Left ventricle myocardium inferior (tissue), 1 donor: ENCODE measurements around the gene CPD. TPM values are rescaled to one million over a fixed set of nuclear protein-coding genes. Genes with fewer than 3 reads are reported as not detected.

Source experiments
- DNase-seq: peaks from one replicate; pipeline ENCODE4 v3.0.0-alpha.2; 2020
- H3K27ac ChIP-seq: fragments of 200-600 bp; replicated peaks from 2 replicates; pipeline ENCODE4 v1.8.0; 2021
- H3K27me3 ChIP-seq: fragments of 200-600 bp; 2 replicates; pipeline ENCODE4 v1.8.0; 2021; ENCODE audit warnings: low read depth
- H3K36me3 ChIP-seq: fragments of 200-600 bp; 2 replicates; pipeline ENCODE4 v1.8.0; 2021
- H3K4me1 ChIP-seq: fragments of 200-600 bp; 2 replicates; pipeline ENCODE4 v1.8.0; 2021
- H3K4me3 ChIP-seq: fragments of 200-600 bp; 2 replicates; pipeline ENCODE4 v1.8.0; 2021; ENCODE audit warnings: mild to moderate bottlenecking, moderate library complexity
- H3K9me3 ChIP-seq: fragments of 200-600 bp; replicated peaks from 2 replicates; pipeline ENCODE4 v1.8.0; 2021
- CTCF ChIP-seq: fragments of 200-600 bp; IDR thresholded peaks from 2 replicates; pipeline ENCODE4 v1.8.0; 2021; ENCODE audit warnings: antibody characterized with exemption, mild to moderate bottlenecking, borderline replicate concordance
- intact Hi-C: fragments of 100-400 bp; cut with micrococcal nuclease; formaldehyde crosslinking; loops from one replicate; pipeline ENCODE4 v1.11.0; 2022
- total RNA-seq: library from RNA; stranded (reverse); fragmentation: NEBNext Ultra II Directional; extraction: Animal tissue kit (Norgen Biotek cat#: 25700); gene quantifications from one replicate; pipeline ENCODE4 v1.2.1, GENCODE V29; 2021
- donor health status: DM: no; HTN: yes; CAD: no; lungs with severe emphysema.

CPD gene
- total RNA-seq, 1 donor from 2014 or later: 19.3 TPM

- H3K9me3 ChIP-seq: peaks cover 26% of the 10 kb centered on the region
- H3K4me1 ChIP-seq: no peaks in the 10 kb centered on the region
- intact Hi-C loops: no loop called here
- no peaks in the 10 kb centered on the region for H3K36me3 ChIP-seq
- peaks cover 3% of the 10 kb centered on the region for H3K27me3 ChIP-seq
- no peak for TF ChIP-seq CTCF
- no peak overlapping the region for H3K4me3 ChIP-seq
- H3K27ac ChIP-seq: no peak overlapping the region
- no peak for DNase-seq
Observed at GRCh38 chr17:30358055-30358760, 20.5 kb upstream of the CPD start.

- Histone ChIP-seq H3K27ac (no peak overlapping the region), H3K36me3 (no peaks in the 10 kb centered on the region), H3K9me3 (peaks cover 23% of the 10 kb centered on the region), H3K27me3 (peaks cover 3% of the 10 kb centered on the region), H3K4me3 (no peak overlapping the region), H3K4me1 (no peaks in the 10 kb centered on the region)
- no peak for DNase-seq
- no peak for TF ChIP-seq CTCF
- intact Hi-C loops: no loop called here
Observed at GRCh38 chr17:30360086-30360808, 18.5 kb upstream of the CPD start.

- peaks cover 3% of the 10 kb centered on the region for H3K27me3 ChIP-seq
- intact Hi-C loops: no loop called here
- no peaks in the 10 kb centered on the region for H3K4me1 ChIP-seq
- no peak overlapping the region for H3K4me3 ChIP-seq
- peaks cover 23% of the 10 kb centered on the region for H3K9me3 ChIP-seq
- no peak overlapping the region for H3K27ac ChIP-seq
- no peak for TF ChIP-seq CTCF
- no peaks in the 10 kb centered on the region for H3K36me3 ChIP-seq
- DNase-seq: no peak
Observed at GRCh38 chr17:30361766-30362279, 16.9 kb upstream of the CPD start.

GRCh38 chr17:30363715-30364202 lies 15.0 kb upstream of the CPD start:
- no peak for DNase-seq
- no peak overlapping the region for H3K27ac ChIP-seq
- H3K9me3 ChIP-seq: peaks cover 23% of the 10 kb centered on the region
- peaks cover 3% of the 10 kb centered on the region for H3K27me3 ChIP-seq
- intact Hi-C loops: no loop called here
- H3K4me3 ChIP-seq: no peak overlapping the region
- H3K36me3 ChIP-seq: no peaks in the 10 kb centered on the region
- TF ChIP-seq CTCF: no peak
- no peaks in the 10 kb centered on the region for H3K4me1 ChIP-seq

GRCh38 chr17:30366536-30366935 lies 12.2 kb upstream of the CPD start:
- DNase-seq: no peak
- intact Hi-C loops: no loop called here
- TF ChIP-seq CTCF: no peak

More at GRCh38 chr17:30366536-30366935, 12.2 kb upstream of the CPD start:
- H3K9me3 ChIP-seq: peaks cover 13% of the 10 kb centered on the region
- H3K4me1 ChIP-seq: no peaks in the 10 kb centered on the region
- H3K27ac ChIP-seq: no peak overlapping the region
- H3K27me3 ChIP-seq: peaks cover 3% of the 10 kb centered on the region
- H3K4me3 ChIP-seq: no peak overlapping the region
- H3K36me3 ChIP-seq: no peaks in the 10 kb centered on the region
